ENCODE measurements around the gene CARD19. TPM values are rescaled to one million over a fixed set of nuclear protein-coding genes. Genes with fewer than 3 reads are reported as not detected.
A peak's percentile ranks its signal among the peaks of the same experiment; 100 is the strongest.

CARD19 gene
- total and polyA plus RNA-seq, 9 of the 15 experiments (the other 6 are each of a cell fraction or from before 2014, with no cell fraction given) = 0.90 to 34.9 (median 14.6) TPM

DNA sequence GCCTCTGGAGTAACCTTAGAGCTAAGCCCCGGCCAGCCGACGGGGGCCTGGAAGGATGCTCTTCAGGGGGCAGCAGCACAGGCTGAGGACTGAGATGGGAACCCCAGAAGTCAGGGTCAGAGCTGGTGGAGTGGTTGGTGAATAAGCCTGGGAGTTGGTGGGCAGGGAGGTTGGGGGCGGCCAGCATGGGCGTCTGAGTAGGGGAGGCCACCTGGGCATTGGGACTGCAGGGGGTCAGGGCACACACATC is 23.6 kb downstream of the CARD19 start:
- Histone ChIP-seq H3K9me3 (replicated peaks; ENCODE audit: control insufficient read depth, insufficient read depth, low read depth, low read length) (no peaks in the 10 kb centered on the region), H2AFZ (ENCODE audit: low read depth, low read length) (peak overlapping the region; percentile 75), H3K79me2 (ENCODE audit: control insufficient read depth, insufficient read depth, low read length) (no peaks in the 10 kb centered on the region), H3K9me1 (ENCODE audit: control insufficient read depth, insufficient read depth, low read length) (peaks cover 3% of the 10 kb centered on the region), H3K9ac (ENCODE audit: insufficient read depth in 1 of 2, low read depth in 2 of 2, low read length in 2 of 2) (peak overlapping the region in 1 of 2 experiments; percentile 26; a peak in 2 of 4 replicates), H3K36me3 (ENCODE audit: control insufficient read depth, insufficient read depth, low read length) (no peaks in the 10 kb centered on the region), H3K27ac (ENCODE audit: extremely low read depth, low read depth, low read length) (no peak overlapping the region), H3K27me3 (ENCODE audit: control insufficient read depth in 2 of 2, insufficient read depth in 2 of 2, low read length in 2 of 2) (no peaks in the 10 kb centered on the region), H3K4me2 (ENCODE audit: insufficient read depth, low read length) (no peak overlapping the region; the same call in 1 of the 2 replicates), H3K4me1 (replicated peaks in 1 of 2; ENCODE audit: control insufficient read depth in 2 of 2, insufficient read depth in 2 of 2, low read length in 2 of 2) (peaks cover 29 to 44% of the 10 kb centered on the region in 2 experiments), H3K4me3 (no peak overlapping the region), H4K20me1 (replicated peaks; ENCODE audit: control insufficient read depth, insufficient read depth, low read length) (no peaks in the 10 kb centered on the region)
- WGBS (ENCODE audit: insufficient coverage, low coverage, missing lambda C conversion rate) = 55% methylated on average over 5 of the region's 5 CpGs
- in situ Hi-C loops (cut with MboI) (no loop called here), intact Hi-C loops (cut with micrococcal nuclease) (no loop called here)
- no TSS peak for BruUV-seq (replicated peaks)
- ChIA-PET CTCF (ENCODE audit: low intra/inter-chr PET ratio) (no interaction called here), POLR2A (interaction anchor here (0.6 to 2.0 kb wide), 7 partner anchors 10 to 116 kb away, joined by 3 to 16 read pairs (median 4); no protein-coding TSS in a partner anchor)
- ATAC-seq = no peak
- no peak for TF ChIP-seq LEF1 (IDR thresholded peaks at IDR 0.05)
- no peak for TF ChIP-seq PPARD (CRISPR knock-in tag; IDR thresholded peaks at IDR 0.05)
- no peak for TF ChIP-seq ARHGAP35 (IDR thresholded peaks at IDR 0.05; ENCODE audit: partially characterized antibody)
- TF ChIP-seq ZNF239 (CRISPR knock-in tag; IDR thresholded peaks at IDR 0.05) = no peak
- TF ChIP-seq FOXP1 (CRISPR knock-in tag; IDR thresholded peaks at IDR 0.05) = 0 out of 2 replicates have a peak, but pooled peaks have one; percentile 12
- TF ChIP-seq ZNF830 (CRISPR knock-in tag; IDR thresholded peaks at IDR 0.05) = 0 out of 2 replicates have a peak, but pooled peaks have one; percentile 11
- TF ChIP-seq SMC3 (conservative IDR thresholded peaks at IDR 0.05; ENCODE audit: insufficient read depth, low read depth, low read length) = no peak
- no peak for TF ChIP-seq SETDB1 (IDR thresholded peaks at IDR 0.05; ENCODE audit: low read length)
- 0 out of 2 replicates have a peak, but pooled peaks have one; percentile 28 for TF ChIP-seq CAMTA2 (CRISPR knock-in tag; conservative IDR thresholded peaks at IDR 0.05)
- TF ChIP-seq BRF2 (IDR thresholded peaks at IDR 0.05; ENCODE audit: borderline replicate concordance, insufficient read depth, insufficient read length) = no peak
- no peak for TF ChIP-seq BRCA1 (IDR thresholded peaks at IDR 0.05)
- TF ChIP-seq BRCA1 (CRISPR knock-in tag; IDR thresholded peaks at IDR 0.05) = no peak
- no peak for TF ChIP-seq ZNF696 (CRISPR knock-in tag; conservative IDR thresholded peaks at IDR 0.05)
- TF ChIP-seq, protein P1, sequence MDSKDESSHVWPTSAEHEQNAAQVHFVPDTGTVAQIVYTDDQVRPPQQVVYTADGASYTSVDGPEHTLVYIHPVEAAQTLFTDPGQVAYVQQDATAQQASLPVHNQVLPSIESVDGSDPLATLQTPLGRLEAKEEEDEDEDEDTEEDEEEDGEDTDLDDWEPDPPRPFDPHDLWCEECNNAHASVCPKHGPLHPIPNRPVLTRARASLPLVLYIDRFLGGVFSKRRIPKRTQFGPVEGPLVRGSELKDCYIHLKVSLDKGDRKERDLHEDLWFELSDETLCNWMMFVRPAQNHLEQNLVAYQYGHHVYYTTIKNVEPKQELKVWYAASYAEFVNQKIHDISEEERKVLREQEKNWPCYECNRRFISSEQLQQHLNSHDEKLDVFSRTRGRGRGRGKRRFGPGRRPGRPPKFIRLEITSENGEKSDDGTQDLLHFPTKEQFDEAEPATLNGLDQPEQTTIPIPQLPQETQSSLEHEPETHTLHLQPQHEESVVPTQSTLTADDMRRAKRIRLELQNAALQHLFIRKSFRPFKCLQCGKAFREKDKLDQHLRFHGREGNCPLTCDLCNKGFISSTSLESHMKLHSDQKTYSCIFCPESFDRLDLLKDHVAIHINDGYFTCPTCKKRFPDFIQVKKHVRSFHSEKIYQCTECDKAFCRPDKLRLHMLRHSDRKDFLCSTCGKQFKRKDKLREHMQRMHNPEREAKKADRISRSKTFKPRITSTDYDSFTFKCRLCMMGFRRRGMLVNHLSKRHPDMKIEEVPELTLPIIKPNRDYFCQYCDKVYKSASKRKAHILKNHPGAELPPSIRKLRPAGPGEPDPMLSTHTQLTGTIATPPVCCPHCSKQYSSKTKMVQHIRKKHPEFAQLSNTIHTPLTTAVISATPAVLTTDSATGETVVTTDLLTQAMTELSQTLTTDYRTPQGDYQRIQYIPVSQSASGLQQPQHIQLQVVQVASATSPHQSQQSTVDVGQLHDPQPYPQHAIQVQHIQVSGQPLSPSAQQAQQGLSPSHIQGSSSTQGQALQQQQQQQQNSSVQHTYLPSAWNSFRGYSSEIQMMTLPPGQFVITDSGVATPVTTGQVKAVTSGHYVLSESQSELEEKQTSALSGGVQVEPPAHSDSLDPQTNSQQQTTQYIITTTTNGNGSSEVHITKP (IDR thresholded peaks at IDR 0.05; ENCODE audit: partially characterized antibody) = peak; percentile 81
- TF ChIP-seq ZNF263 (CRISPR knock-in tag; IDR thresholded peaks at IDR 0.05; ENCODE audit: borderline replicate concordance) = no peak
- TF ChIP-seq ZNF551 (CRISPR knock-in tag; IDR thresholded peaks at IDR 0.05) = no peak
- no peak for FAIRE-seq
- DNase-seq (ENCODE audit: extremely low read depth in 1 of 4, low spot score in 3 of 4) = no peak

Measured in K562 (cell line).